Progenitor cell of endocrine pancreas (in vitro differentiated cells): Measurements from ENCODE around the gene FMN1. TPM values are rescaled to one million over a fixed set of nuclear protein-coding genes. Genes with fewer than 3 reads are reported as not detected.

Source experiments
- DNase-seq: peaks from one replicate; pipeline ENCODE4 v3.0.0; 2021; ENCODE audit warnings: low spot score; ENCODE audit not compliant: unreplicated experiment
- H3K27ac Mint-ChIP-seq: 2 replicates; pipeline ENCODE4 v1.8.0; 2021; ENCODE audit warnings: mild to moderate bottlenecking, moderate library complexity, mixed read lengths
- H3K27me3 Mint-ChIP-seq: 2 replicates; pipeline ENCODE4 v1.8.0; 2021; ENCODE audit warnings: mixed read lengths
- H3K36me3 Mint-ChIP-seq: 2 replicates; pipeline ENCODE4 v1.8.0; 2022; ENCODE audit warnings: mixed read lengths; ENCODE audit not compliant: insufficient read depth
- H3K4me1 Mint-ChIP-seq: 2 replicates; pipeline ENCODE4 v1.8.0; 2021; ENCODE audit warnings: low read depth, mixed read lengths
- H3K4me3 Mint-ChIP-seq: 2 replicates; pipeline ENCODE4 v1.8.0; 2021; ENCODE audit warnings: low read depth, mild to moderate bottlenecking, moderate library complexity, mixed read lengths
- H3K9me3 Mint-ChIP-seq: 2 replicates; pipeline ENCODE4 v1.8.0; 2021; ENCODE audit warnings: low read depth, mixed read lengths
- CTCF ChIP-seq: fragments of 200-600 bp; sonication (generic); IDR thresholded peaks from one replicate; pipeline ENCODE4 v1.5.0; 2021; ENCODE audit warnings: antibody characterized with exemption, mild to moderate bottlenecking; ENCODE audit not compliant: unreplicated experiment
- total RNA-seq: library from RNA; stranded (reverse); gene quantifications from 2 replicates; pipeline ENCODE4 v1.2.1, GENCODE V29; 2021

The FMN1 gene
- total RNA-seq, 1 donor from 2014 or later, result 0.41 TPM

GRCh38 chr15:33109345-33109744 lies 85.2 kb downstream of the FMN1 start:
- peaks cover 3% of the 10 kb centered on the region for H3K4me1 Mint-ChIP-seq
- H3K27ac Mint-ChIP-seq, result no peak overlapping the region
- TF ChIP-seq CTCF, result no peak
- H3K27me3 Mint-ChIP-seq, result peaks cover 80% of the 10 kb centered on the region
- no peak overlapping the region for H3K4me3 Mint-ChIP-seq
- DNase-seq, result no peak
- H3K9me3 Mint-ChIP-seq, result no peaks in the 10 kb centered on the region
- H3K36me3 Mint-ChIP-seq, result no peaks in the 10 kb centered on the region

- no peaks in the 10 kb centered on the region for H3K36me3 Mint-ChIP-seq
- DNase-seq, result no peak
- no peak overlapping the region for H3K4me3 Mint-ChIP-seq
- peaks cover 3% of the 10 kb centered on the region for H3K4me1 Mint-ChIP-seq
- no peaks in the 10 kb centered on the region for H3K9me3 Mint-ChIP-seq
- TF ChIP-seq CTCF, result no peak
- H3K27me3 Mint-ChIP-seq, result peaks cover 79% of the 10 kb centered on the region
- H3K27ac Mint-ChIP-seq, result no peak overlapping the region
Measured at GRCh38 chr15:33108518-33108917, 86.0 kb downstream of the FMN1 start.

GRCh38 chr15:33107950-33108349 lies 86.6 kb downstream of the FMN1 start:
- H3K27ac Mint-ChIP-seq, result no peak overlapping the region
- H3K4me3 Mint-ChIP-seq, result no peak overlapping the region
- no peaks in the 10 kb centered on the region for H3K9me3 Mint-ChIP-seq
- DNase-seq, result no peak
- no peaks in the 10 kb centered on the region for H3K36me3 Mint-ChIP-seq
- TF ChIP-seq CTCF, result no peak
- peaks cover 79% of the 10 kb centered on the region for H3K27me3 Mint-ChIP-seq
- peaks cover 3% of the 10 kb centered on the region for H3K4me1 Mint-ChIP-seq

GRCh38 chr15:33104212-33104611 lies 90.3 kb downstream of the FMN1 start:
- Mint-ChIP-seq H3K36me3 (no peaks in the 10 kb centered on the region), H3K9me3 (no peaks in the 10 kb centered on the region), H3K4me1 (peaks cover 3% of the 10 kb centered on the region), H3K27me3 (peaks cover 86% of the 10 kb centered on the region), H3K4me3 (no peak overlapping the region), H3K27ac (no peak overlapping the region)
- no peak for DNase-seq
- TF ChIP-seq CTCF, result no peak

GRCh38 chr15:33101036-33101435 lies 93.5 kb downstream of the FMN1 start:
- no peaks in the 10 kb centered on the region for H3K36me3 Mint-ChIP-seq
- no peak for DNase-seq
- no peak overlapping the region for H3K27ac Mint-ChIP-seq
- H3K4me1 Mint-ChIP-seq, result no peaks in the 10 kb centered on the region
- H3K4me3 Mint-ChIP-seq, result no peak overlapping the region
- peaks cover 82% of the 10 kb centered on the region for H3K27me3 Mint-ChIP-seq
- no peaks in the 10 kb centered on the region for H3K9me3 Mint-ChIP-seq
- TF ChIP-seq CTCF, result no peak
